K562 (cell line): ENCODE data around the gene ANKRD24. TPM values are rescaled to one million over a fixed set of nuclear protein-coding genes. Genes with fewer than 3 reads are reported as not detected.
A peak's percentile ranks its signal among the peaks of the same experiment; 100 is the strongest.

Experiments
- ARNT ChIP-seq, 2 experiments: fragments of 450-650 bp; IDR thresholded peaks; 2 replicates each; pipeline ENCODE4 v1.6.1; 2016; ENCODE audit warnings: mild to moderate bottlenecking in 1 of 2
- CREM ChIP-seq: IDR thresholded peaks from 2 replicates; pipeline ENCODE4 v1.6.1; 2014; ENCODE audit warnings: antibody characterized with exemption, low read depth
- DEAF1 ChIP-seq: fragments of 450-650 bp; formaldehyde crosslinking; IDR thresholded peaks from 2 replicates; pipeline ENCODE4 v1.4.0; 2020; ENCODE audit warnings: mild to moderate bottlenecking, moderate library complexity
- HLTF ChIP-seq: fragments of 450-650 bp; IDR thresholded peaks from 2 replicates; pipeline ENCODE4 v1.6.1; 2016
- HNRNPL ChIP-seq: fragments of 200-400 bp; formaldehyde crosslinking; IDR thresholded peaks from 2 replicates; pipeline ENCODE4 v1.6.1; 2017; ENCODE audit warnings: low read depth, mild to moderate bottlenecking, low read length
- LEF1 ChIP-seq: fragments of 450-650 bp; IDR thresholded peaks from 2 replicates; pipeline ENCODE4 v1.6.1; 2016; ENCODE audit warnings: mild to moderate bottlenecking
- MED1 ChIP-seq: sonication (generic); formaldehyde crosslinking; IDR thresholded peaks from 2 replicates; pipeline ENCODE4 v1.8.1; 2023; ENCODE audit warnings: missing genetic modification reagents, borderline replicate concordance
- MNT ChIP-seq, 2 experiments: fragments of 450-650 bp; conservative IDR thresholded peaks; 2 replicates each; pipeline ENCODE4 v1.6.1; 2017; ENCODE audit warnings: mild to moderate bottlenecking in 2 of 2, moderate library complexity in 2 of 2
- NR2C1 ChIP-seq, 2 experiments: fragments of 450-650 bp; IDR thresholded peaks; 2 replicates each; pipeline ENCODE4 v1.6.1; 2017; ENCODE audit warnings: mild to moderate bottlenecking in 2 of 2, antibody characterized with exemption in 1 of 2, inconsistent platforms in 1 of 2, missing compliant biosample characterization in 1 of 2, missing genetic modification characterization in 1 of 2
- PBX2 ChIP-seq, 2 experiments: IDR thresholded peaks in 1 of 2; conservative IDR thresholded peaks in 1 of 2; 2 replicates each; pipeline ENCODE4 v1.6.1; 2016; ENCODE audit warnings: low read depth in 2 of 2, mild to moderate bottlenecking in 1 of 2, missing compliant biosample characterization in 1 of 2, missing genetic modification characterization in 1 of 2, moderate library complexity in 1 of 2
- PRDM10 ChIP-seq: fragments of 450-650 bp; IDR thresholded peaks from 2 replicates; pipeline ENCODE4 v1.6.1; 2018; ENCODE audit not compliant: partially characterized antibody
- XRCC3 ChIP-seq: fragments of 450-650 bp; IDR thresholded peaks from 2 replicates; pipeline ENCODE4 v1.6.1; 2017; ENCODE audit warnings: mild to moderate bottlenecking, moderate library complexity
- ZBTB43 ChIP-seq: sonication (generic); formaldehyde crosslinking; IDR thresholded peaks from 2 replicates; pipeline ENCODE4 v1.8.0; 2023; ENCODE audit warnings: mild to moderate bottlenecking, missing genetic modification reagents
- ZNF384 ChIP-seq: IDR thresholded peaks from 2 replicates; pipeline ENCODE4 v1.6.1; 2012; ENCODE audit warnings: low read depth, low read length, improper control_type of control experiment
- ZNF436 ChIP-seq: fragments of 250-450, 450-650 bp; sonication (Bioruptor Pico); formaldehyde crosslinking; IDR thresholded peaks from 2 replicates; pipeline ENCODE4 v1.7.0; 2020; ENCODE audit warnings: mild to moderate bottlenecking
- polyA plus RNA-seq, 8 experiments: library from polyadenylated mRNA; depleted of rRNA in 4 of 8; stranded (reverse) in 5 of 8; unstranded in 3 of 8; fragments of >200 nt; fragmentation: Nextera tagmentation in 2 of 8; fragmentation: Illumina TruSeq in 1 of 8; extraction: Ambion mirVana in 2 of 8; extraction: Trizol in 1 of 8; gene quantifications; 2 replicates each; pipeline versions ENCODE4 v1.2.1 to v1.2.3, GENCODE V29; 2011 to 2014; ENCODE audit warnings: inconsistent platforms in 1 of 8, missing spikeins in 1 of 8
- total RNA-seq, 7 experiments: library from RNA; depleted of rRNA in 6 of 7; stranded (reverse); fragments of >200 nt in 6 of 7; fragmentation: Illumina TruSeq in 2 of 7; extraction: Trizol in 2 of 7; gene quantifications; 2 replicates each; pipeline versions ENCODE4 v1.2.1 to v1.2.3, GENCODE V29; 2011 to 2021; ENCODE audit warnings: low replicate concordance in 1 of 7

ANKRD24 gene
- total and polyA plus RNA-seq, 9 of the 15 experiments (the other 6 are each of a cell fraction or from before 2014, with no cell fraction given), result 0.07 to 0.12 (median 0.09) TPM; not detected in 5

GRCh38 chr19:4267101-4267900 lies 84.8 kb downstream of the ANKRD24 start (continued):
- TF ChIP-seq PBX2 (CRISPR knock-in tag; IDR thresholded peaks at IDR 0.05; ENCODE audit: low read depth), result no peak
- no peak for TF ChIP-seq PBX2 (tag; conservative IDR thresholded peaks at IDR 0.05; ENCODE audit: low read depth)
- TF ChIP-seq ARNT (IDR thresholded peaks at IDR 0.05), result peak in 1 of 2 experiments; percentile 54; a peak in 1 of 4 replicates
- peak; percentile 81 for TF ChIP-seq HLTF
- peak; percentile 29; the same call in 1 of the 2 replicates for TF ChIP-seq ZNF384
- peak; percentile 73 for TF ChIP-seq PRDM10
- TF ChIP-seq ZNF436 (CRISPR knock-in tag), result peak; percentile 73; the same call in 1 of the 2 replicates
- 0 out of 2 replicates have a peak, but pooled peaks have one; percentile 14 for TF ChIP-seq CREM
- no peak for TF ChIP-seq HNRNPL
- no peak for TF ChIP-seq XRCC3
- peak; percentile 32; the same call in 1 of the 2 replicates for TF ChIP-seq NR2C1 (IDR thresholded peaks at IDR 0.05)
- TF ChIP-seq NR2C1 (tag; IDR thresholded peaks at IDR 0.05), result no peak
- TF ChIP-seq DEAF1, result peak; percentile 55
- TF ChIP-seq LEF1, result 0 out of 2 replicates have a peak, but pooled peaks have one; percentile 20
- peak in 1 of 2 experiments; percentile 18; a peak in 2 of 4 replicates for TF ChIP-seq MNT (conservative IDR thresholded peaks at IDR 0.05)
- TF ChIP-seq MED1 (CRISPR knock-in tag), result no peak
- TF ChIP-seq ZBTB43 (CRISPR knock-in tag), result no peak
